AG04449 (cell line): ENCODE data around the gene TRMT11.
A peak's percentile ranks its signal among the peaks of the same experiment; 100 is the strongest.

Experiments used
- CTCF ChIA-PET: fragments of 350-600 bp; formaldehyde crosslinking; extraction: SDS; loops from one replicate; lab custom pipeline; 2021; ENCODE audit warnings: antibody characterized with exemption; lab: Yijun Ruan, JAX
- POLR2A ChIA-PET: fragments of 400-600, 350-600 bp; formaldehyde crosslinking; extraction: SDS; loops from one replicate; lab custom pipeline; 2020; ENCODE audit warnings: antibody characterized with exemption, inconsistent platforms; lab: Yijun Ruan, JAX
- DNase-seq: peaks from one replicate; pipeline ENCODE4 v3.0.0-alpha.2; 2010; ENCODE audit warnings: low read depth, low spot score
- H3K4me3 ChIP-seq: 2 replicates; pipeline ENCODE4 v1.5.1; 2011; ENCODE audit warnings: low read depth, mild to moderate bottlenecking, control low read depth, low read length
- CTCF ChIP-seq: IDR thresholded peaks from one replicate; pipeline ENCODE4 v1.5.1; 2011; ENCODE audit warnings: mild to moderate bottlenecking, moderate library complexity, low read length, control low read depth, inconsistent platforms; ENCODE audit not compliant: insufficient read depth; ENCODE audit errors: missing control alignments

Gene TRMT11

GRCh38 chr6:125986301-125987025 is at the start of gene TRMT11:
Gene TRMT11 (plus strand): TSS chr6:125986540. CDS start chr6:125986551, 11 bp downstream.
- no peak for TF ChIP-seq CTCF
- H3K4me3 ChIP-seq: peak within 1 kb of the TSS; percentile 95
- DNase-seq: no peak
- CTCF ChIA-PET: interaction anchor here (0.7 to 4.7 kb wide), 10 partner anchors 9 to 676 kb away, joined by 3 to 45 read pairs (median 4); partner anchors contain the start of genes HINT3 and NCOA7
- POLR2A ChIA-PET: interaction anchor here (1.1 to 1.8 kb wide), 3 partner anchors 9 to 1280 kb away, joined by 3 to 7 read pairs (median 5); partner anchors contain the start of genes NCOA7 and RNF146

- POLR2A ChIA-PET: no interaction called here
- H3K4me3 ChIP-seq: no peak overlapping the region
- TF ChIP-seq CTCF: no peak
- no peak for DNase-seq
- CTCF ChIA-PET: interaction anchor here (1.3 to 1.8 kb wide), 2 partner anchors 17 to 33 kb away, joined by 3 to 4 read pairs; no protein-coding TSS in a partner anchor
These were observed 47.3 kb upstream of the TRMT11 start for GRCh38 chr6:125939026-125939425.

DNA sequence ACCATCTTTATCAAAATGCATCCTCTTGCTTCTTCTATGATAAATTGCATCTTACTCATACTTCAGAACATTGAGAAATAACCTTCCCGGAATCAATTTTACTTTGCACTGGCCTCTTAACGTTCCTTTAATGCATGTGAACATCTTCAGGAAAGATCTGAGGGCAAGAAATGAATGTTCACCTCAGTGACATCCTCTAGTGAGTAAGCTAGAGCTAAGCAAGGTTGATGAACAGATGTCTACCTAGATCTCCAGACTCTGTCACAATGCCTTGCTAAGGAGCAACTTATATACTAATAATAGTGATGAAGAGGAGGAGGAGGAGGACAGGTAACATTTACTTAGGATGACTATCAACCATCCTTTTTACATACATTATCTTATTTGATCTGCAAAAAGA is 46.5 kb upstream of the TRMT11 start:
- DNase-seq: no peak
- POLR2A ChIA-PET: no interaction called here
- no peak overlapping the region for H3K4me3 ChIP-seq
- CTCF ChIA-PET: interaction anchor here (1.8 to 3.1 kb wide), 4 partner anchors 12 to 1182 kb away, joined by 4 to 18 read pairs (median 8); partner anchors contain the start of gene HINT3
- TF ChIP-seq CTCF: no peak

- DNase-seq: no peak
- ChIA-PET CTCF (interaction anchor here (1.5 to 3.1 kb wide), 5 partner anchors 12 to 1181 kb away, joined by 4 to 18 read pairs (median 5); partner anchors contain the start of gene HINT3), POLR2A (no interaction called here)
- no peak overlapping the region for H3K4me3 ChIP-seq
- TF ChIP-seq CTCF: no peak
These were observed 45.9 kb upstream of the TRMT11 start for GRCh38 chr6:125940247-125941041.

DNA sequence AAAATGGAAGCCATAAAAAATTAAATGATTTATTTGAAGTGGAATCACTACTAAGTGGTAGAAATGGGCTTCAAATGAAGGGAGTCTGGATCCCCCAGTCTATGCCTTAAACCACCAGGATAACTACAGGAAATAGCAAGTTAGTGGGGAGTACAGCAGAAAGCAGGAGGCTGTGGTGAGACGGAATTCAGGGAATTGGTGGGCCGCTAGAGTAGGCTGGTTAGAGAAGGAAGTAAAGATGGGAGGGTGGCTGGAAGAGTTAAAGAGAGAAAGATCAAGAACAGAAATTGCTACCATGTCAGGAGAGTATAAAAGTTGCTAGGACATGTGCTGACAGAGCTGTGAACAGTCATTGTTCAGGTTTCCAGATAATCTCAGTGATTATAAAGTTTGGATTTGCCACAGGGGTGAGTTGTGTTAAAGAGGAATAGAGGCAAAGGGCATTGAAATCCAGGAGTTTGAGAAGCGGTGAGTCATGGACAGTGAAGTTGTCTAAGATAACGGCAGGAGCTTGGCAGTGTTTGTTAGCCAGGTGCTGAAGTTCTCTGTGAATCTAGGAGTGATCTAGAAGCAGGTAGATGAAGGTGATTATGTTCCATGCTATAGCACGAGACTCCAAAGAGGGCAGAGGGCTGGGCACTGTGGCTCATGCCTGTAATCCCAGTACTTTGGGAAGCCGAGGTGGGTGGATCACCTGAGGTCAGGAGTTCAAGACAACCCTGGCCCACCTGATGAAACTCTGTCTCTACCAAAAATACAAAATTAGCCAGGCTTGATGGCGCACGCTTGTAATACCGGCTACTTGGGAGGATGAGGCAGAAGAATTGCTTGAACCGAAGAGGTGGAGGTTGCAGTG is 43.4 kb upstream of the TRMT11 start:
- no peak overlapping the region for H3K4me3 ChIP-seq
- CTCF ChIA-PET: interaction anchor here (1.2 to 7.0 kb wide), 4 partner anchors 8 to 152 kb away, joined by 4 to 106 read pairs (median 7); partner anchors contain the start of genes HINT3 and NCOA7
- no peak for DNase-seq
- POLR2A ChIA-PET: no interaction called here
- TF ChIP-seq CTCF: no peak
